ENCODE measurements around the gene C10orf53.

- TF ChIP-seq CTCF (IDR thresholded peaks at IDR 0.05) (no peak), POLR2A (IDR thresholded peaks at IDR 0.05) (no peak), POLR2AphosphoS5 (IDR thresholded peaks at IDR 0.05; ENCODE audit: insufficient read depth in 1 of 2, low read depth in 1 of 2) (no peak)
These were observed 47.1 kb downstream of the C10orf53 start for GRCh38 chr10:49726593-49726992.

All from vagina (tissue), 2 donors.